Mononuclear cell (primary cell): ENCODE measurements around the gene SLC22A7. TPM values are rescaled to one million over a fixed set of nuclear protein-coding genes. Genes with fewer than 3 reads are reported as not detected.
"Not testable (repeated sequence)": the region's sequence is repeated elsewhere in the genome, so short reads cannot be mapped to it uniquely, and the experiment has no call there.

ENCODE experiments used
- H3K27me3 ChIP-seq: 2 replicates; pipeline ENCODE4 v1.6.0; 2011; ENCODE audit warnings: low read length, control low read depth; ENCODE audit not compliant: insufficient read depth
- H3K4me1 ChIP-seq: 2 replicates; pipeline ENCODE4 v1.5.1; 2011; ENCODE audit warnings: mild to moderate bottlenecking, low read length, control low read depth; ENCODE audit not compliant: insufficient read depth
- H3K4me3 ChIP-seq: 2 replicates; pipeline ENCODE4 v1.5.1; 2011; ENCODE audit warnings: mild to moderate bottlenecking, low read length, moderate library complexity
- H3K9me3 ChIP-seq: 2 replicates; pipeline ENCODE4 v1.5.1; 2011; ENCODE audit warnings: low read depth, mild to moderate bottlenecking, control low read depth, low read length
- total RNA-seq: library from RNA; depleted of rRNA; stranded (reverse); fragments of >200 nt; gene quantifications from one replicate; pipeline ENCODE4 v1.2.3, GENCODE V29; 2012

The SLC22A7 gene
- total RNA-seq, 1 donor, result not detected

DNA sequence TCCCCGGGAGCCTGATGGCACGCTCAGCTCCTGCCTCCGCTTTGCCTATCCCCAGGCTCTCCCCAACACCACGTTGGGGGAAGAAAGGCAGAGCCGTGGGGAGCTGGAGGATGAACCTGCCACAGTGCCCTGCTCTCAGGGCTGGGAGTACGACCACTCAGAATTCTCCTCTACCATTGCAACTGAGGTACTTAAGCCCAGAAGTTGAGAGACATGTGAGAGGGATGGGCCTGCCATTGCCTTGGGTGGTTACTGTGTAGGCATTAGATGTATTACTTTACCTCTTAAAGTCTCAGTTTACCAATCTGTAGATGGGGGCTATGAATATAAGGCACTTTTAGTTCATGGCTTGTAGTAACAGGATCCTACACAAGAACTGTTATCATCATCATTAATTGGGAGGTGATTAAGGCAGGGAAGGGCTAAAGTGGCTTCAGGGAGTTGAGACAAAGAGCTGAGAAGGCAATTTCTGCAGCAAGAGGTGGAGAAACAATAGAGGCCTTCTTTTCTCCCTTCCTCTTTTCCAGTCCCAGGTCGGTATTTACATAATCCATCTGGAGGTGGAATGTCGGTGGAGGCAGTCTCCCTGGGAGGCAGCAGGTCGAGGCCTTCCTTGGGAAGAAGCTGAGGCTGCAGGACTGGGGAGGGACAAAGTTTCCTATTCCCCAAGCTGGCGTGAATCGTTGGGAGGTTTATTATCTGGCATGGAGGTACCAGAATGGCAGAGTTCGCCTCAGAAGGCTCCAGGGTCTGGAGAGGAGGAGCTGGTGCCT is 691 bp downstream of the SLC22A7 start:
- no peaks in the 10 kb centered on the region for H3K9me3 ChIP-seq

DNA sequence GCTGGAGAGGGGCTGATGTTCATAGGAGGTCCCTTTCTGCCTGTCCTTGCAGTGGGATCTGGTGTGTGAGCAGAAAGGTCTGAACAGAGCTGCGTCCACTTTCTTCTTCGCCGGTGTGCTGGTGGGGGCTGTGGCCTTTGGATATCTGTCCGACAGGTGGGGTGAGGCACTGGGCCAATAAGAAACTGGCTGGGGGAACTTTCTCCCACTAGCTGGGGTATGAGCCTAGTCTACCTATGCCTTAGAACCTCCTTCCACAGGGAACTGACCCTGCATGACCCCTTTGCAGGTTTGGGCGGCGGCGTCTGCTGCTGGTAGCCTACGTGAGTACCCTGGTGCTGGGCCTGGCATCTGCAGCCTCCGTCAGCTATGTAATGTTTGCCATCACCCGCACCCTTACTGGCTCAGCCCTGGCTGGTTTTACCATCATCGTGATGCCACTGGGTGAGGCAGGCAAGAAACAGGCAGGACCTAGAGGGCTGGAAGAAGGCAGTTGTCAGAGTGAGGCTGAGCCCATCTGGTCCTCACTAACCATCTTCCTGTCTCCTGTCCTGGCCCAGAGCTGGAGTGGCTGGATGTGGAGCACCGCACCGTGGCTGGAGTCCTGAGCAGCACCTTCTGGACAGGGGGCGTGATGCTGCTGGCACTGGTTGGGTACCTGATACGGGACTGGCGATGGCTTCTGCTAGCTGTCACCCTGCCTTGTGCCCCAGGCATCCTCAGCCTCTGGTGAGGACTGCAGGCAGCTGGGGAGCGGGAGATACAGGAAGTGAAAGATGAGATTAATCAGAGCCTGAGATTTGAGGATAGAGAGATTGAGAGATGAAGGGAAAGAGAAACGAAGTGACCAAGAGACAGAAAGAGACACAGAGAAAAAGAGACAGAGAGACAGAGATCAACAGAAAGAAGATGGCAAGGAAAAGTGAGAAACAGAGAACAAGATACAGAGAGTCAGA is 1.6 kb downstream of the SLC22A7 start:
- Histone ChIP-seq H3K4me3 (no peak overlapping the region), H3K9me3 (no peaks in the 10 kb centered on the region), H3K4me1 (no peaks in the 10 kb centered on the region), H3K27me3 (no peaks in the 10 kb centered on the region)

More for the DNA sequence above, 691 bp downstream of the SLC22A7 start:
- H3K4me1 ChIP-seq, result no peaks in the 10 kb centered on the region
- no peaks in the 10 kb centered on the region for H3K27me3 ChIP-seq
- H3K4me3 ChIP-seq, result no peak overlapping the region

DNA sequence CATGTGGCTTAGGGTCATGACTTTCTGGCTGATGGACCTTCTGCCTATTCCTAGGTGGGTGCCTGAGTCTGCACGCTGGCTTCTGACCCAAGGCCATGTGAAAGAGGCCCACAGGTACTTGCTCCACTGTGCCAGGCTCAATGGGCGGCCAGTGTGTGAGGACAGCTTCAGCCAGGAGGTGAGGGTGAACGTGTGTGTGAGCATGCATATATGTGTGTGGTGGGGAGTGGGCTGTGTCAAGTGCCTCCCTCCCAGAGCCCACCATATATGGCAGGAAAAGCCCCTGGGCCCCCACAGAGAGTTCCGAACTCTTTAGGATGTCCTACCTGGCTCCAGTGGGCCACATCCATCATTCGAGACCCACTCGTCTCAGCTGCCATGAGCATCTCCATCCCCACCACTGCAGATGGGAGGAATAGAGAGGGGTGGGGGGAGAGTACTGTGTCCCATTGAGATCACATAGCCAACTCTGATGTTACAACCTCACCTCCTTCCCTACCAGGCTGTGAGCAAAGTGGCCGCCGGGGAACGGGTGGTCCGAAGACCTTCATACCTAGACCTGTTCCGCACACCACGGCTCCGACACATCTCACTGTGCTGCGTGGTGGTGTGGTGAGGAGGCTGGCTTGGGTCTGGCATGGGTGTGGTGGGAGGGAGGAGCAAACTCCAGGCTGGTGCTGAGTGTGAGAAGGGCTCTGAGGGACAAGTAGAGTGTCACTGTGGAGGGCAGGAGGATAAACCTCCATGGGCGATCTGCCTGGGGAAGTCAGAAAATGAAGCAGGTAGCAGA is 3.2 kb downstream of the SLC22A7 start:
- no peaks in the 10 kb centered on the region for H3K4me1 ChIP-seq
- H3K4me3 ChIP-seq, result no peak overlapping the region
- H3K9me3 ChIP-seq, result no peaks in the 10 kb centered on the region
- H3K27me3 ChIP-seq, result no peaks in the 10 kb centered on the region

DNA sequence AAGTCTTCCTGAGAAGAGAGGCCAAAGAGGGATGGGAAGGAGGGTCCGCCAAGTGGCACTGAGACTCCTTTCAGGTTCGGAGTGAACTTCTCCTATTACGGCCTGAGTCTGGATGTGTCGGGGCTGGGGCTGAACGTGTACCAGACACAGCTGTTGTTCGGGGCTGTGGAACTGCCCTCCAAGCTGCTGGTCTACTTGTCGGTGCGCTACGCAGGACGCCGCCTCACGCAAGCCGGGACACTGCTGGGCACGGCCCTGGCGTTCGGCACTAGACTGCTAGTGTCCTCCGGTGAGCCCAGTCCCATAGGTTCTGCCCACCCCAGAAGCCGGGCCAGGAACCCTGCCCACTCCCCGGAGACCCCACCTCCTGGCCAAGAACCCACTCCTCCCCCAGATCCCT is 4.1 kb downstream of the SLC22A7 start:
- Histone ChIP-seq H3K9me3 (no peaks in the 10 kb centered on the region), H3K4me1 (no peaks in the 10 kb centered on the region), H3K27me3 (no peaks in the 10 kb centered on the region), H3K4me3 (no peak overlapping the region)

DNA sequence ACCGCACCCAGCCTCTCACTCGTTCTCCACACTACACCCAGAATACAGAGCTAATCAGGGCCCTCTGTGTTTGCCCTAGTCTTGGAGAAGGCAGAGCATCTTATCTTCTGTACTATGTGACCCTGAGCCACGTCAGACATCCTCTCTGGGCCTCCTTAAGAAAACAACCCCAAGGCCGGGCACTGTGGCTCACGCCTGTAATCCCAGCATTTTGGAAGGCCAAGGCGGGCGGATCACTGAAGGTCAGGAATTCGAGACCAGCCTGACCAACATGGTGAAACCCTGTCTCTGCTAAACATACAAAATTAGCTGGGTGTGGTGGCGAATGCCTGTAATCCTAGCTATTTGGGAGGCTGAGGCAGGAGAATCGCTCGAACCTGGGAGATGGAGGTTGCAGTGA is 4.9 kb downstream of the SLC22A7 start:
- H3K4me1 ChIP-seq, H3K4me3 ChIP-seq, H3K9me3 ChIP-seq, H3K27me3 ChIP-seq: not testable (repeated sequence)

DNA sequence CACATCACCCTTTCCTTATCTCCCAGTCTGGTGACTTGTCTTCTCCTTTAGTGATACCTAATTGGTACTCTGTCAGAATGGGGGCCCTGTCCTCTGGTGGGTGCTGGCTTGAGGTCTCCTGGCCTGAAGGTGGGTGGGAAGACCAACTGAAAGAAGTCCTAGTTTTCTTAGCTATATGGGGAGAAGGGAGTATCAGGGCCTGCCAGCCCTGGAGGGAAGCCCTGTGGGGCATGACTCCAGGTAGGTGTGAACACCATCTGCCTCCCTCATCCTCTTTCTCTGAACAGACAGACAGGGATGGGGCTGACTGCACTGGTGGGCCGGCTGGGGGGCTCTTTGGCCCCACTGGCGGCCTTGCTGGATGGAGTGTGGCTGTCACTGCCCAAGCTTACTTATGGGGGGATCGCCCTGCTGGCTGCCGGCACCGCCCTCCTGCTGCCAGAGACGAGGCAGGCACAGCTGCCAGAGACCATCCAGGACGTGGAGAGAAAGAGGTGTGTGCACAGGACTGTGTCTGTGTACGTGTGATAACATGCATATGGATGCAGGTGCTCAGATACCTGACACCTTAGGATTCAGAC is 5.8 kb downstream of the SLC22A7 start:
- H3K9me3 ChIP-seq, result no peaks in the 10 kb centered on the region
- H3K27me3 ChIP-seq, result no peaks in the 10 kb centered on the region
- no peak overlapping the region for H3K4me3 ChIP-seq
- peaks cover 12% of the 10 kb centered on the region for H3K4me1 ChIP-seq

DNA sequence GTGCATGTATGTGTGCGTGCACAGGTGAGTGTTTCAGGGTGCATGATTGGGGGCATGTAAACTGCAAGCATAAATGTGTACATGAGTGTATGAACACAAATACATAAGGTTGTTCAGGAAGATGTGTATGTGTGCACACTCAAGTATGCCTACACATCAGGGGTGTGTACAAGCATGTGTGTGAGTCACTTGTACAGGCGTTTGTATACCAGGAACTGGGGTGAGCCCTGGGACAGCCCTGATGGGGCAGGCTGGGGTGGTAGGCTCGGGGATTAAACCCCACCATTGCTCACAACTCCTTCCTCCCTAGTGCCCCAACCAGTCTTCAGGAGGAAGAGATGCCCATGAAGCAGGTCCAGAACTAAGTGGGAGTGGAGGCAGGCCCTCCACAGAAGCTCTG is 6.3 kb downstream of the SLC22A7 start:
- H3K4me3 ChIP-seq, result no peak overlapping the region
- no peaks in the 10 kb centered on the region for H3K9me3 ChIP-seq
- no peaks in the 10 kb centered on the region for H3K27me3 ChIP-seq
- H3K4me1 ChIP-seq, result peaks cover 17% of the 10 kb centered on the region

DNA sequence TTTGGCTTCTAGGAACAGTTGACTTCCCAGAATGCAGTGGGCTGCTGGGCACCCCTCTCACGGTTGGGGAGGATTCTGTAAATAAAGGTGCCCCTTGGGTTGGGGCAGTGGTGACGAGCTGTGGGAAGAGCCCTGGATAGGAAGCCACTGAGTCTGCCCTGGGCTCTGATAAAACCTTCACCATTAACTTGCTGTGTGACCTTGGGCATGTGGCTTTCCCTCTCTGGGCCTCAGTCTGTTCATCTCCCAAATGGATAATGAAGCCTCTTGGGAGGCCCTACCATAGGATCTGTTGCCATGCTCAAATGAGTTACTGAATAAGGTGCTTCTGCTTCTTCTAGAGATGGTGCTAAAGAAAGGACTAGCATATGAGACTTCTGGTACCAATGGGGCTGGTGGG is 6.8 kb downstream of the SLC22A7 start:
- Histone ChIP-seq H3K9me3 (no peaks in the 10 kb centered on the region), H3K27me3 (no peaks in the 10 kb centered on the region), H3K4me3 (no peak overlapping the region), H3K4me1 (peaks cover 20% of the 10 kb centered on the region)

DNA sequence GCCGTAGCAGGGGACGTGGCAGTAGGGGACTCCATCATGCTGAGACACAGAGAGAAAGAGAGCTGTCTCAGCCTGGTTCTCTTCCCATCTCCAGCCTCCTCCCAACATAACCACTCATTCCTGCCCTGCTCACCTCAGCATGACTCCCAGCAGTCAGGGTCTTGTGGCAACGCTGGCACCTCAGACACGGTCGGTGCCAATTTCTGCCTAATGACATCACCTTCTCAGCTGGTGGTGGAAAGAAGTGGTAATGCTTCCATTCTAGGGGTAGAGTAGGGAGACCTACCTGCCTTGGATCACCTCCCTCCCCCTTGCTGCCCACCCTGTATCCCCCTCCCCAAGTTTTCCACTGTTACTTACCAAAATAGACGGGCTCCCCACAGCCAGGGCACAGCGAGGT is 8.0 kb downstream of the SLC22A7 start:
- Histone ChIP-seq H3K4me1 (peaks cover 30% of the 10 kb centered on the region), H3K9me3 (no peaks in the 10 kb centered on the region), H3K4me3 (no peak overlapping the region)

DNA sequence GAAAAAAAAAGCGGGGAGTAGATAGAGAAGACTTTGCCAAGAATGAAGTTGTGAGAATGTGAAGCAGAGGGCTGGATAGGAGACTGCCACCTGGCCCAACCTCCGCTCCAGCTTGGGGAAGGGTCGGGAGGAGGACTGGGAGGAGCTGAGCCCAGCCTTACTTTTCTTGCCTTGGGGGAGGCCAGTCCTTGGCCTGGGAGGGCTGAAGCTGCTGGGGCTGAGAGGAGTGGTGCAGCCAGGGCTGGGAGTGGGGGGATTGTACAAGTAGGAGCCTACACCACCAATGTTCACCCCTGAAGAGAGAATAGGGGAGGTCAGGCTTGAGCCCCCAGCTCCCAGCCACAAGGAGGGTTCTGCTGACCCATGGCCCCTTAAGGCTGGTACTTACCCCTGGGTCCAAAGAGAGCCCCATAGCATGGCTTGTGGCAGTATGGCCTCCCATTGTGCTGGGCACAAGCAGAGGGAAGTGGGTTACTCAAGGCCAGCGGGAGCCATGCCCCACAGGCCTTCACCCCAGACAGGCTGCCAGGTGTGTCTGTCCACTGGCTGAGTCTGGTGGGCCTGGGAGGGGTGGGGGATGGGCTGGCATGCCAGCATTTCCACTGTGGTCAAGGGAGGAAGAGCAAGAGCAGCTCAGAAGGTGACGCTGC is 9.5 kb downstream of the SLC22A7 start:
- no peak overlapping the region for H3K4me3 ChIP-seq
- no peaks in the 10 kb centered on the region for H3K27me3 ChIP-seq
- H3K4me1 ChIP-seq, result peaks cover 44% of the 10 kb centered on the region
- H3K9me3 ChIP-seq, result no peaks in the 10 kb centered on the region

More for the DNA sequence above, 8.0 kb downstream of the SLC22A7 start:
- no peaks in the 10 kb centered on the region for H3K27me3 ChIP-seq

DNA sequence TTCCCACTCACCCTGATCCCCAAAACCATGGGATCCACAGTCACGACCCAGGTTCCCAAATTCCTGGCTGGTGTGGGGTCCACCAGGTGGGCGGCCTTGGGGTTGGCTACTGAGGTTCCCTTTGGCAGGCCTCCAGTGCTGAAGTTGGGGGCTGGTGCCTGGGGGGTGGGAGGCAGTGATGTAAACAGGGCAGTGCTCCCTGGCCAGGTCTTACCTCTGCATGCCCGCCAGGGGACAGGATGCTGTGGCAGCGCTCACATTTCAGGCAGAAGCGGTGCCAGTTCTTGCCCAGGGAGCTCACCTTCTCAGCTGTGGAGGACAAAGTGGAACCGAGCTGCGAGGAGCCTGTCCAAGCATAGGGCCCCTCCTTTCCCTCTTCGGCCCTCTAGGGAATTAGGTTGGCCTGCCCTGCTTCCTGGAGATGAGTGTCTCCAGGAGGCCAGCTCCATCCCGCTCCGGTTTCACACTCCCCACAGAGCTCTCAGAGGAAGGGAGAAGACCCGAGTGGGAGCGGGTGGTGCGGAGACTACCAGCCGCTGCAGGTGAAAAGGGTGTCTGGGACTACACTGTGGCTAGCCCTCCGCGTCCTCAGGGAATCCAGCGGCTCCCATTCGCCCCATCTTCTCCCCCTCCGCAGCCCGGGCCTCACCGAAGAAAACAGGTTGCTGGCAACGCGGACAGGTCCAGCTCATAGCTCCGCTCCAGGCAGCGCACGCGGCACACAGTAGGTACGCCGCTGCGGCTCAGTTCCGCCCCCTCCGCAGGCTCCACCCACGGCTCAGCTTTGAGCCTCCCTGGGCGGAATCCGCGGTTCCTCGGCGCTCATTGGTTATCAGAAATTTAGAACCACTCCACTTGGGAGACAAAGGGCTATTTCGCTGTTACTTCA is 10.3 kb downstream of the SLC22A7 start, which contains the start of gene CRIP3:
TSS of gene CRIP3 (minus strand) at position 726 of the 889 bp plus-strand sequence. CDS start at position 692, 34 bp downstream.
- Histone ChIP-seq H3K4me1 (peaks cover 52% of the 10 kb centered on the region), H3K27me3 (no peaks in the 10 kb centered on the region), H3K9me3 (no peaks in the 10 kb centered on the region), H3K4me3 (peak within 1 kb of the TSS; percentile 14)

DNA sequence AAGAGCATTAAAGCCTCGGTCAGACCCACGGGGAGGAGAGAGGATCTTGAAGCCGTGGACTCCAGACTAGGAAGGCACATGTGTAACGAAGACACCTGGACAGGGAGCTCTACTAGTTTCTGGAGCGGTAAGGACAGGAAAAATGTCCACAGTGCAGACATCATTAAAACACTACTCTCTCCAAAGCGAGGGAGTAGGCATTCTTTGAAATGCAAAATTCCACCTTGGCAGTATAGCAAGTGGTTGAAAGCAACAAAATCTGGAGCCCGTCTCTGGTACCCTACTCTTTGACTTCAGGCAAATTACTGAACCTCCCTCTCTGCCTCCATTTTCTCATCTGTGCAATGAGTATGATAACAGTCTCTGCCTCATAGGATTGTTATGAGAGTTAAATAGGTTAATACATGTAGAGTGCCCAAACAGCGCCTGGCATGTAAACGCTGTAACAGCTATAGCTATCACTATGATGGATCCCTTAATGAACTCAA is 11.0 kb downstream of the SLC22A7 start:
- peak overlapping the region; percentile 14 for H3K4me3 ChIP-seq
- H3K27me3 ChIP-seq, result no peaks in the 10 kb centered on the region
- no peaks in the 10 kb centered on the region for H3K9me3 ChIP-seq
- peaks cover 59% of the 10 kb centered on the region for H3K4me1 ChIP-seq

DNA sequence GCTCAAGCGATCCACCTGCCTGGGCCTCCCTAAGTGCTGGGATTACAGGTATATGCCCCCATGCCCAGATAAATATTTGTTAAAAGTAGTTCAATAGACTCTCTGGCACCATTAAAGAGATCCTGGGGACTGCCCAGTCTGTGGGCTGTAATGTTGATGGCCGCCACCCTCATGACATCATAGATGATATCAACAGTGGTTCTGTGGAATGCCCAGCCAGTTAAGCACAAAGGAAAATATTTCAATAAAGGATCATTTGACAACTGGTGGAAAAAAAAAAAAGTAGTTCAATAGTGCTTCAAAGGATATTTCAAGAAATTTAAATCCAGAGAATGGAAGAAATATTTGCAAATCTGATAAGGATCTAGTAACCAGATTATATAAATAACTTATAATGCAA is 12.1 kb downstream of the SLC22A7 start:
- Histone ChIP-seq H3K9me3 (no peaks in the 10 kb centered on the region), H3K4me3 (no peak overlapping the region), H3K27me3 (no peaks in the 10 kb centered on the region), H3K4me1 (peaks cover 69% of the 10 kb centered on the region)
